Stimulated activated CD8-positive, alpha-beta memory T cell treated with anti-CD3 and anti-CD28 coated beads, Interleukin-2, amount 100 ng/mL, for 1 hour (primary cell): ENCODE data around the gene ZNF585A.
"Not testable (repeated sequence)": the region's sequence is repeated elsewhere in the genome, so short reads cannot be mapped to it uniquely, and the experiment has no call there.

Experiments used
- DNase-seq, 2 donors: peaks; one replicate each; pipeline ENCODE4 v3.0.0-alpha.2; 2020; ENCODE audit warnings: low read depth in 2 of 2

Gene ZNF585A

GRCh38 chr19:37172368-37173366 is at the start of gene ZNF585A:
Gene ZNF585A (minus strand): TSS chr19:37172695. CDS start chr19:37169910, 2,785 bp downstream.
- peak; percentile 78 to 83 for DNase-seq

GRCh38 chr19:37221136-37221535 is 48.6 kb upstream of the ZNF585A start:
- no peak for DNase-seq

- no peak for DNase-seq
Observed at GRCh38 chr19:37220383-37220782, 47.9 kb upstream of the ZNF585A start.

- DNase-seq = no peak
Observed at GRCh38 chr19:37218592-37218935, 46.1 kb upstream of the ZNF585A start.

- peak; percentile 64 to 65 for DNase-seq
Observed at GRCh38 chr19:37217775-37218591, 45.5 kb upstream of the ZNF585A start, which contains the start of gene ZNF383. Gene ZNF383 (plus strand): TSS chr19:37218214. CDS start chr19:37230454, 12,240 bp downstream.

GRCh38 chr19:37217480-37217774 is 44.9 kb upstream of the ZNF585A start:
- DNase-seq = no peak

GRCh38 chr19:37197768-37198167 is 25.3 kb upstream of the ZNF585A start:
- DNase-seq = no peak

GRCh38 chr19:37197115-37197514 is 24.6 kb upstream of the ZNF585A start:
- DNase-seq = not testable (repeated sequence)

- DNase-seq = not testable (repeated sequence)
Observed at GRCh38 chr19:37195248-37195647, 22.8 kb upstream of the ZNF585A start.

- DNase-seq = not testable (repeated sequence)
Observed at GRCh38 chr19:37186071-37186470, 13.6 kb upstream of the ZNF585A start.

GRCh38 chr19:37165635-37166034 is 6.9 kb downstream of the ZNF585A start:
- DNase-seq = no peak

GRCh38 chr19:37160153-37160552 is 12.3 kb downstream of the ZNF585A start:
- DNase-seq = no peak

GRCh38 chr19:37148214-37148613 is 24.3 kb downstream of the ZNF585A start:
- DNase-seq = no peak

GRCh38 chr19:37136111-37136510 is 36.4 kb downstream of the ZNF585A start:
- DNase-seq = no peak

GRCh38 chr19:37128821-37129177 is 43.7 kb downstream of the ZNF585A start:
- DNase-seq = no peak

GRCh38 chr19:37127999-37128820 is 44.3 kb downstream of the ZNF585A start:
- DNase-seq = no peak

GRCh38 chr19:37122093-37122492 is 50.4 kb downstream of the ZNF585A start:
- DNase-seq = not testable (repeated sequence)

- no peak for DNase-seq
Observed at GRCh38 chr19:37114001-37114400, 58.5 kb downstream of the ZNF585A start.

GRCh38 chr19:37111753-37112152 is 60.7 kb downstream of the ZNF585A start:
- not testable (repeated sequence) for DNase-seq

- not testable (repeated sequence) for DNase-seq
Observed at GRCh38 chr19:37104135-37104534, 68.4 kb downstream of the ZNF585A start.

GRCh38 chr19:37098570-37098969 is 73.9 kb downstream of the ZNF585A start:
- no peak for DNase-seq

GRCh38 chr19:37095859-37096258 is 76.6 kb downstream of the ZNF585A start:
- no peak for DNase-seq
